GM12872 (cell line): ENCODE results near the gene SEC62.

Experiments
- CTCF ChIP-seq: IDR thresholded peaks from 3 replicates; pipeline ENCODE4 v1.5.1; 2011; ENCODE audit warnings: low read depth, mild to moderate bottlenecking, low read length, moderate library complexity; ENCODE audit not compliant: insufficient read depth

The SEC62 gene

GRCh38 chr3:169939751-169940150 lies 26.9 kb upstream of the SEC62 start:
- TF ChIP-seq CTCF, result no peak

DNA sequence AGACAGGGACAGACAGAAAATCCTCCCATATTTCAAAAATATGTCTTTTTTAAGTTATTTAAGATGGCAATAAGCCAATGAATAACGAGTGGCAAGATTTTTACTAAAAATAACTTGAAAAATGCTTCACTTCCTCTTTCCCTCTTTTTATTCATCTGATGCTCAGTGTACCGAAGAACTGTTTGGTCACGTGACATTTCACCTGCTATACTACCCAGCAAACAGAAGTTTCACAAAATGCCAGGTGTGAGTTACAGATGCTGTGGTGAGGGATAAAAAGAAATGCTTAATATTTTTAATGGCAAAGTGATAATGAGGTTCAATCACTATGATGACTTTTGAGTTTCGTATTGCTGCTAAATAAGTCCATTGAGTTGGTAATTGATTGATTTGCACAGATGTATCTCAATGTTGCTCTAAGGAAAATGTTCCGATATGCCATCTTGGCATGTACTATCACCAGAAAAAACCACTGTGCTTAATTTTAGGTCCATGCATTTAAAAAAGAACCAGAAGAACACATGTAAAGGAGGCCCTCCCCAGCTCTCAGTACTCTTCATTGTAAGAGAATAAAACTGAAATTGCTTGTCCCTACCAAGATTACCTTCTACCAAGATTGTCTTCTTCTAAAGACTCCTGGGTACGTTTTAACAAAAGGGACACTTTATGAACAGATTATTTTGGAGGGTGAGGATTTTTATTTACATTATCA lies 26.0 kb upstream of the SEC62 start:
- no peak for TF ChIP-seq CTCF

GRCh38 chr3:169945313-169945712 lies 21.3 kb upstream of the SEC62 start:
- no peak for TF ChIP-seq CTCF

- no peak for TF ChIP-seq CTCF
These were observed 20.3 kb upstream of the SEC62 start for GRCh38 chr3:169946336-169946735.

GRCh38 chr3:169948559-169949448 lies 17.8 kb upstream of the SEC62 start:
- no peak for TF ChIP-seq CTCF

- no peak for TF ChIP-seq CTCF
These were observed 14.6 kb upstream of the SEC62 start for GRCh38 chr3:169952045-169952444.

- no peak for TF ChIP-seq CTCF
These were observed 13.0 kb upstream of the SEC62 start for GRCh38 chr3:169953462-169954141.
